Measurements from ENCODE around the gene GTF2B. TPM values are rescaled to one million over a fixed set of nuclear protein-coding genes. Genes with fewer than 3 reads are reported as not detected.
A peak's percentile ranks its signal among the peaks of the same experiment; 100 is the strongest.

GTF2B gene
- total and polyA plus RNA-seq, 2 donors (not counting 1 experiment from before 2014, with no cell fraction given), result 37.8 to 42.2 TPM

- no peaks in the 10 kb centered on the region for H3K36me3 ChIP-seq (ENCODE audit: control insufficient read depth, insufficient read depth, low read length)
- H3K27ac ChIP-seq (ENCODE audit: insufficient read depth, low read length), result no peak overlapping the region
- no peak overlapping the region for H3K4me2 ChIP-seq (ENCODE audit: extremely low read depth, insufficient read depth, low read length)
- no peaks in the 10 kb centered on the region for H3K9me3 ChIP-seq (ENCODE audit: control insufficient read depth, insufficient read depth, low read depth, low read length)
- H3K27me3 ChIP-seq (ENCODE audit: control insufficient read depth, insufficient read depth, low read length), result no peaks in the 10 kb centered on the region
- no peak overlapping the region for H3K9ac ChIP-seq (ENCODE audit: insufficient read depth, low read length)
- TF ChIP-seq CTCF (conservative IDR thresholded peaks at IDR 0.05 in 1 of 2, IDR thresholded peaks at IDR 0.05 in 1 of 2; ENCODE audit: low read depth in 1 of 2, low read length in 2 of 2) (no peak), EZH2 (IDR thresholded peaks at IDR 0.05; ENCODE audit: low read length, missing control alignments) (no peak)
- DNase-seq (ENCODE audit: low read depth in 2 of 2), result peak in 1 of 2 donors; percentile 30
- H2AFZ ChIP-seq (ENCODE audit: low read length), result no peak overlapping the region
- H4K20me1 ChIP-seq (ENCODE audit: control insufficient read depth, extremely low read depth, insufficient read depth, low read length), result no peaks in the 10 kb centered on the region
- H3K4me1 ChIP-seq (ENCODE audit: control insufficient read depth, extremely low read depth, insufficient read depth, low read length), result no peaks in the 10 kb centered on the region
- H3K79me2 ChIP-seq (ENCODE audit: control insufficient read depth, insufficient read depth, low read length), result peaks cover 9% of the 10 kb centered on the region
- no peak overlapping the region for H3K4me3 ChIP-seq (replicated peaks in 1 of 4; ENCODE audit: control extremely low read depth in 1 of 4, insufficient read depth in 1 of 4, low read depth in 3 of 4, low read length in 4 of 4)
Measured at GRCh38 chr1:88878731-88879130, 12.6 kb downstream of the GTF2B start.

GRCh38 chr1:88877911-88878310, 13.5 kb downstream of the GTF2B start:
- Histone ChIP-seq H3K36me3 (ENCODE audit: control insufficient read depth, insufficient read depth, low read length) (no peaks in the 10 kb centered on the region), H3K9me3 (ENCODE audit: control insufficient read depth, insufficient read depth, low read depth, low read length) (no peaks in the 10 kb centered on the region), H2AFZ (ENCODE audit: low read length) (no peak overlapping the region), H3K9ac (ENCODE audit: insufficient read depth, low read length) (no peak overlapping the region), H3K4me2 (ENCODE audit: extremely low read depth, insufficient read depth, low read length) (no peak overlapping the region), H3K27me3 (ENCODE audit: control insufficient read depth, insufficient read depth, low read length) (no peaks in the 10 kb centered on the region), H4K20me1 (ENCODE audit: control insufficient read depth, extremely low read depth, insufficient read depth, low read length) (no peaks in the 10 kb centered on the region), H3K27ac (ENCODE audit: insufficient read depth, low read length) (no peak overlapping the region), H3K4me1 (ENCODE audit: control insufficient read depth, extremely low read depth, insufficient read depth, low read length) (no peaks in the 10 kb centered on the region), H3K79me2 (ENCODE audit: control insufficient read depth, insufficient read depth, low read length) (peaks cover 11% of the 10 kb centered on the region), H3K4me3 (replicated peaks in 1 of 4; ENCODE audit: control extremely low read depth in 1 of 4, insufficient read depth in 1 of 4, low read depth in 3 of 4, low read length in 4 of 4) (no peak overlapping the region)
- TF ChIP-seq EZH2 (IDR thresholded peaks at IDR 0.05; ENCODE audit: low read length, missing control alignments), result no peak
- TF ChIP-seq CTCF (conservative IDR thresholded peaks at IDR 0.05 in 1 of 2, IDR thresholded peaks at IDR 0.05 in 1 of 2; ENCODE audit: low read depth in 1 of 2, low read length in 2 of 2), result no peak
- no peak for DNase-seq (ENCODE audit: low read depth in 2 of 2)

- H3K4me3 ChIP-seq (replicated peaks in 1 of 4; ENCODE audit: control extremely low read depth in 1 of 4, insufficient read depth in 1 of 4, low read depth in 3 of 4, low read length in 4 of 4), result no peak overlapping the region
- no peak overlapping the region for H3K27ac ChIP-seq (ENCODE audit: insufficient read depth, low read length)
- H2AFZ ChIP-seq (ENCODE audit: low read length), result peak overlapping the region; percentile 19
- H3K4me2 ChIP-seq (ENCODE audit: extremely low read depth, insufficient read depth, low read length), result no peak overlapping the region
- H3K9ac ChIP-seq (ENCODE audit: insufficient read depth, low read length), result no peak overlapping the region
- H3K27me3 ChIP-seq (ENCODE audit: control insufficient read depth, insufficient read depth, low read length), result no peaks in the 10 kb centered on the region
- no peaks in the 10 kb centered on the region for H4K20me1 ChIP-seq (ENCODE audit: control insufficient read depth, extremely low read depth, insufficient read depth, low read length)
- DNase-seq (ENCODE audit: low read depth in 2 of 2), result peak; percentile 29 to 61
- no peaks in the 10 kb centered on the region for H3K36me3 ChIP-seq (ENCODE audit: control insufficient read depth, insufficient read depth, low read length)
- H3K9me3 ChIP-seq (ENCODE audit: control insufficient read depth, insufficient read depth, low read depth, low read length), result no peaks in the 10 kb centered on the region
- no peak for TF ChIP-seq EZH2 (IDR thresholded peaks at IDR 0.05; ENCODE audit: low read length, missing control alignments)
- peak; percentile 20 to 25 for TF ChIP-seq CTCF (conservative IDR thresholded peaks at IDR 0.05 in 1 of 2, IDR thresholded peaks at IDR 0.05 in 1 of 2; ENCODE audit: low read depth in 1 of 2, low read length in 2 of 2)
- H3K4me1 ChIP-seq (ENCODE audit: control insufficient read depth, extremely low read depth, insufficient read depth, low read length), result no peaks in the 10 kb centered on the region
- H3K79me2 ChIP-seq (ENCODE audit: control insufficient read depth, insufficient read depth, low read length), result peaks cover 11% of the 10 kb centered on the region
Measured at GRCh38 chr1:88877382-88877825, 14.0 kb downstream of the GTF2B start.

Measured in fibroblast of lung (primary cell).